Stimulated activated CD8-positive, alpha-beta memory T cell treated with anti-CD3 and anti-CD28 coated beads, Interleukin-7, amount 100 ng/mL, for 4 hours (primary cell): Measurements from ENCODE around the gene UBE2E2.

Experiments used
- DNase-seq, 2 donors: peaks; one replicate each; pipeline ENCODE4 v3.0.0-alpha.2; 2020; ENCODE audit warnings: low read depth in 2 of 2

The UBE2E2 gene

DNA sequence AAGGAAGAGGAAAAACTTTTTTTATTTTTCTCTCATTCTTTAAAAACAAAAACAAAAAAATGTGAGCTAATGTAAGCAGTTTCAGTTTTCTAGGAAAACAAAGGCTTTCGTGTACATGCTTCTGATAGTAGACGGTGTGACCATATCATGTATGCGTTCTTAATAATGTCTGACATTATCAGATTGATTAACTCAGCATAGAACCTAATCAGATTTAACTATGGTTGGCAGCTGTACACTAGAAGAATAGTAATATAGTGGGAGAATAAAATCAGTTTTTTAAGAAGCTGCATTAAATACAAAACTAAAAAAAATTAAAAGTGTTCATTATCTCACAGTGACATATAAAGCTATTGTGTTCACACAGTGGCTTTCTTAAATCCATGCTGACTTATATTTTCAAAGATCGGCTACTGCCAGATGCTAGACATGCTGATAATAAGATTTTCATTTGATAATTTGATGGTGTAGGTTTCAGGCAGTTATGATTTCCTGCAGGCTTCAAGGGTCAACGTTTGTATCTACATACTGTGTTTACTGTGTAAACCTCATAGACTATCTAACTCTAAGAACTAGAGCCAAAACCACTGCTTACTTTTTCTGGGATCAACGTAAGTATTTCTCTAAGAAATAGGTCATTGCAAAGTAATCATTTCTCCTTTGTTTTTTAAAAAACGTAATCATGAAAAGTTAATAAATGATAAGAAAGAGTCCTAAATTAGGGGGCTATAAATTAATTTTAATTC is 74.0 kb downstream of the UBE2E2 start:
- no peak for DNase-seq

DNA sequence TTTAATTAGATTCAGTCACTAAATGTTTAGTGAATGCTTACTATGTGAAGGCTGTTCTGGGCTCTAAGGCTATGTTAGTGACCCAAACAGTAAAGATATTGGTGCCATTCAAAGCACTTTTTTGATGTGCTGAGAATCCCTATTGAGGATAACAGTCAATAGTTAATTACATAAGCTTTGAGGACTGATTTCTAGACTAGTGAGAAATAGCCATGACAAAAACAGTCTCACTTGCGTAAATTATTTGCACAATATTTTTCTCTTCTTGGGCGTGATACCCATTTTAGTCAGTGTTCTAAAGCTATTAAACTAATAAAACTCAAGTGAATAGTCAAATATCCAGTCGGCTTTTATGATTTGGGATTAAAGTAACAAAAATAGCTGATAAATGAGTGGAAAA is 74.6 kb downstream of the UBE2E2 start:
- no peak for DNase-seq

DNA sequence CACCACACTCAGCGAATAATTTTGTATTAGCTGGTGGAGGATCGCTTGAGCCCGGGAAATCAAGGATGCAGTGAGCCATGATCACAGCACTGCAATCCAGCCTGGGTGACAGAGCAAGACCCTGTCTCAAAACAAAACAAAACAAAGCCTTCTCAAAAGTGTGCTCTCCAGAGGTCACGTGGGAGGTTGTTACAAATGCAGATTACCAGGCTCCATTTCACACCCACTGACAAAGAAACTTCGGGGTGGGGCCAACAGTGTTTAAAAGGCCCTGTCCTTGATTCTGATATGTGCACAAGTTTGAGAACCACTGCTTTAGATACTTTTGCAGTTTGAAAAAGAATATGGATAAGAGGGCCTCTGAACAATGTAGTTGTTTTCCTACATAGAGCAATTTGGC is 80.5 kb downstream of the UBE2E2 start:
- DNase-seq = no peak

DNA sequence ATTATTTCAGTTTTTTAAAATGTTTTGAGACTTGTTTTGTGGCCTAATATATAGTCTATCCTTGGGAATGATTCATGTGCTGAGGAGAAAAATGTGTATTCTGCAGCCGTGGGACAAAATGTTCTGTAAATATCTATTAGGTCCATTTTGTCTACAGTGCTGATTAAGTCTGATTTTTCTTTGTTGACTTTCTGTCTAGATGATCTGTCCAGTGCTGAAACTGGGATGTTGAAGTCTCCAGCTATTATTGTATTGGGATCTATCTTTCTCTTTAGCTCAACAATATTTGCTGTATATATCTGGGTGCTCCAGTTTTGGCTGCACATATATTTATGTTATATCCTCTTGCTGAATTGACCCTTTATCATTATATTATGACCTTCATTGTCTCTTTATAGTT is 85.2 kb downstream of the UBE2E2 start:
- DNase-seq = no peak

DNA sequence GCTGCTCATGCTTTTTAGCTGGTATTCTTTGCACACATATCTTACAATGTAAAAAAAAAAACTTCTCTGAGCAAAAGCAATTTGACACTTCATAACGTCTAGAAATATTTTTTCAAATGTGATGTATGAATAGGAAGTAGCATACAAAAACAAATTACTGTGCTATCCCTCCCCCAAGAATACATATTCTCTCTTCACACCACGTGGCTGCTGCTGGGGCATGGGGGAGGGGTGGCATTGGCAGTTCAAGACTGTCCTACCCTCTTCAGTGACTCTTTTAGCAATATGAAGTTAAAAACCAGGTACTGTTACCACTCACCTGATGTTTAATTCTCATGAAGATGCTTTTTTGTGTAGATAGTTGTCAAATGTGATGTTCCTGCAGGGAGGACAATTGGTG is 85.6 kb downstream of the UBE2E2 start:
- DNase-seq = no peak

DNA sequence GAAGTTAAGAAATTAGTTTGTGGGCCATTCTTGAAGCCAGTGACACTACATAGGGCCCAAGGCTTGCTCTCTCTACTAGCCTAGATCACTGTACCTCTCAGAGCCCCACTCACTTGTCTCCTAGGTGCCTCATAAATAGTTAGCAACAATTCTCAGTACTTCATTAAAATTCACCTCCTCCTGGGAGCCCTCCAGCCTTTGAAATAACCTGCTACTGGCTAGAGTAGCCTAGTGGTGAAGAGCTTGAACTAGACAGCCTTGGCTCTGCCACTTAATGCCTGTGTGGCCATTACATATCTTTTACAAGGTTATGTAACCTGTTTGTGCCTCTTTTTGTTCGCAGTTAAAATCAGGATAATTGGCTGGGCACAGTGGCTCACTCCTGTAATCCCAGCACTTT is 89.3 kb downstream of the UBE2E2 start:
- no peak for DNase-seq

DNA sequence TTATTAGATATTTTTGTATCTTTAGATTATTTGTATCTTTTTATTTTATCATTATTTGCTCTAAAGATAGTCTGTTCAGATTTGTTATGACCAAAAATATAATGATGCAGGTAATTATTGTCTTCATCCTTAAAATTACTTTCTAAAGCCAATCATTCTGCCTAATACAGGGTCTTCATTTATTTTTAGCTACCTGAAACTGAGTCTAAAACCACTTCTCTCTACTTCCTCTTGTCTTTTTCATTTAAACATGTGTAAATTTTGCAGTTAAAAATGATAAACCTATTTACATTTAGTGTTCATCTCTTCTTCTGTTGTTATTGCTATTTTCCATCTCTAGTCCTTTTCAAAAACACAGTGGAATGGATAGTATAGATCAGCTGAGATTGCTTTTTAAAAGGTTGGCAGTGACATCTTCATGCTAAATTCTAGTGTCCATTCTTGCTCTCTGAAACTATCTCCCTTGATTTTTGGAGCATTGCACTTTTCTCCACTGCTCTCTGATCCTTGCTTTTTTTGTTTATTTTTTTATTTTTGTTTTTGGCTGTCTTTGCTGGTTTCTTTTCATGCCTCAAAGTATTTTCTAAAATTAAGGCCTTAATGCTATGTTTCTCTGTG is 91.8 kb downstream of the UBE2E2 start:
- no peak for DNase-seq

DNA sequence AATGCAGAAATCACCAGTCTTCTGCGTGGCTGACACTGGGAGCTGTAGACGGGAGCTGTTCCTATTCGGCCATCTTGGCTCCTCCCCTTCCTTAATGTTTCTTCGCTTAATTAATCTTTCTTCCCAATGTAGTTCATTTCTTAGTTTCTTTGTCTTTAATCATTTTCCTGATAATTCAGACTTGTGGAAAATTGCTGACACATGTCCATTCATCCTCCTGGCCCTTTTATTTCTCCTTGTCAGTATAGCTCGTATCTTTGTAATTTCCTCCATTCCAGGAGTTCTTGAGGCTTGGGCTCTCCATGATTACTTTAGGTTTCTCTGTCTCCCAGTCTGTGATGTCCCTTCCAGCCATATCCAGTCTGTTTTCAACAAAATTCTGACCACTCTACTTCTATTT is 98.7 kb downstream of the UBE2E2 start:
- DNase-seq = no peak

DNA sequence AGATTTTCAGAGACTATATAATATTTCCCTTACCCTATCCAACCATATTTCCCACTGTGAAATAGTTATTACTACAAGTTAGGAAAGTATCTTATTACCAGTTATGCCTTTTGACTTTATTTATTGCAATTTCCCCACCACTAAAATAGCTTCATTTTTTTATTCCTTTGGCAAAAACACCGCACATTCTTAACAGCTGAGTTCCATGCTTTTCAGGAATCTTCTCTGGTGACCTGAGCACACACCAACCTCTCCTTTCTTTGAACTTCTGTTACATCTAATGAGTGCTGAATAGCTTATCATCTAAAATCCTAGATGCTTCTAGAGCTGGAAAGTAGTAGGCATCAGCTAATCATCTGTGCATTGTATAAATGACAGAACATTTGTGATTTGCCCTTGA is 99.1 kb downstream of the UBE2E2 start:
- DNase-seq = no peak

DNA sequence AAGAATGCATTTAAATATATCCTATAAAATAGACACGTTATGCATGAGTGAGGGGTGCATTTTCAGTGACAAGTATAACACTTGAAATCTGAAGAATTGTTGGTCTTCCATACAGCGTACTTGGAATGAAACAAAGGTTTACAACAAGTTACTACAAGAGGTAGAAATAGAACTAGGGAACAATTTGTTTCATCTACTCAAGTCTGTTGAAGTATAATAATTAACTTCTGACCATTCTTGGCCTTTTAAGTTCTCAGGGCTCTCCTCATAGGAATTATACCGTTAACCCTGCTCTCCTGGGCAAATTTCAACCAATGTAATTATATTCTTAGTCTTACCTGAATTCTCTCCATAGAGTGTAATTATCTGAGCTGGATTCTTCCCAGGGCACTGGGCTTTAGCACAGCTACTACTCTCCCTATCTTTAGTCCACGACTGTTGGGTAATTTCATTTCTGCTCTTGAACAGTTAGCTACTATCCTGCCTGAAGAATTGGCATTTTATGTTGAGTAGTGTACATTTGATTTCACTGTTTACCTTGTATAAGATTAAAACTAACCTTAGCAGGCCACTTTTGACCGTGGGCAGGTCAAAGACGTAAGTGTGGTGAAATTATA is 100.6 kb downstream of the UBE2E2 start:
- DNase-seq = no peak

DNA sequence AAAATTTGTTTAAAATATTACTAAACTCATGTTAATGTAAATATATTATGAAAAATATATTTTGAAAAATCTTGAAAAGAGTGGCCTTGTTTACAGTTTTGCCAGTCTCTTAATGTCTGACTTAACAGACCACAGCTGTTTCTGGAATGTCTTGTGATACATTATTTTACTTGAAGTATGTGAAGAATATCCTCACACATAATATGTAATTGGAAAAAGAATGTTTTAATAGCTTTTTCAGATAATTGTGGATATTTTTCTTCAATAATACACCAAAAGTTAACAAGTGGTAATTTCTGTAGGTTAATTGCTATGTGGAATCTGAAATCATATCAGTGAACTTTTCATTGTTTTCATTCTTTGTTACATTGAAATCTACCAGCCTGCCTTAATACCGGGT is 101.3 kb downstream of the UBE2E2 start:
- no peak for DNase-seq

DNA sequence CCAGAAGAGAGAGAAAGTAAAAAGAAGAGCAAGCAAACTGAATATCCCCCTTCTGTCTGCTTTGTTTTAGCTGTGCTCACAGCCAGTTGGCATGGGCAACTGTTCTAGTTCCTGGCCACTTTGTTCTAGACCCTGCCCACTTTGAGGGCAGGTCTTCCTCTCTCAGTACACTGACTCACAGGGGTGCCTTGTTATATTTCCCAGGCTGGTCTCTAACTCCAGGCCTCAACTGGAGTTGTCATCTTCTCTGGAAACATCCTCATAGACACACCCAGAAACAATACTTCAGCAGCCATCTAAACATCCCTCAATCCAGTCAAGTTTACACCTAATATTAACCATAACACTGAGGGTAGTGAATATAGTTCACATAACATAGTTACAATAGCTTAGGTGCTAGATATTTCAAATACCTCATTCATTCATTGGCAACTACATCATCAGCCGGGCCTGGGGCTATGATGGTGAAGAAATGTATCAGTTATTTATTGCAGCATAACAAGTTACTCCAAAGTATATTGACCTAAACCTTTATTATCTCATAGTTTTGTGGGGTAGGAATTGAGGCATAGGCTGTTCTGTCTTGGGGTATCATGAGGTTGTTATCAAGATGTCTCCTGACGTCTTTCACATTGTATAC is 106.0 kb downstream of the UBE2E2 start:
- no peak for DNase-seq

DNA sequence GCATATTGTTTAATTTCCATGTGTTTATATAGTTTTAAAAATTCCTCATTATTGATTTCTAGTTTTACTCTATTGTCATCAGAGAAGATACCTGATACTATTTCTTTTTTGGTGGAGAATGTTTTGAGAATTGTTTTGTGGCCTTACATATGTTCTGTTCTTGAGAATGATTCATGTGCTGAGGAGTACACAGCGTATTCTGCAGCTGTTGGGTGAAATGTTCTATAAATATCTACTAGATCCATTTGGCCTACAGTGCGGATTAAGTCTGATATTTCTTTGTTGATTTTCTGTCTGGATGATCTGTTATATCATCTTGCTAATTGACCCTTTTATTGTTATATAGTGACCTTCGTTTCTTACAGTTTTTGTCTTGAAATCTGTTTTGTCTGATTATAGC is 109.7 kb downstream of the UBE2E2 start:
- no peak for DNase-seq

DNA sequence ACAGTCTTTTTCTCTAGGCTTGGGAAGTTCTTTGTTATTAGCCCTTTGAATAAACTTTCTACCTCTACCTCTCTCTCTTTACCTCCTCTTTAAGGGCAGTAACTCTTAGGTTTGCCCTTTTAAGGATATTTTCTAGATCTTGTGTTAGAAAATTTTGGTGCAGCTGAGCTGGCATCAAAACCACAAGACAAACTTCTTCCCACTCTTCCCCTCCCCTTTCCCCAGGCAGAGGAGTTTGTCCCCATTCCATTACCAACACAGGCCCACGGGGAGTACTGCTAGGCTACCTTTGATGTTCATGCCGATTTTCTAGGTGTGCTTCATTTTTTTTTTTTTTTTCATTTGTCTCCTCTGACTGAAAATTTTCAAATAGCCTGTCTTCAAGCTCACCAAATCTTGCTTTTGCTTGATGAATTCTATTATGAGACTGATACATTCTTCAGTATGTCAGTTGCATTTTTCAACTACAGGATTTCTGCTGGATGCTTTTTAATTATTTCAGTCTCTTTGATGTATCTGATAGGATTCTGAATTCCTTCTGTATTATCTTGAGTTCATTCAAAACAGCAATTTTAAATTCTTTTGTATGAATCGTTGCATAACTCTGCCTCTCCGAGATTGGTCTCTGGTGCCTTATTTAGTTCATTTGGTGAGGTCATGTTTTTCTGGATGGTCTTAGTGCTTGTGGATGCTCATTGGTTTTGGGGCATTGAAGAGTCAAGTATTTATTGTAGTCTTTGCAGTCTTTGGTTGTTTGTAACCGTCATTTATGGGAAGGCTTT is 112.0 kb downstream of the UBE2E2 start:
- DNase-seq = no peak

DNA sequence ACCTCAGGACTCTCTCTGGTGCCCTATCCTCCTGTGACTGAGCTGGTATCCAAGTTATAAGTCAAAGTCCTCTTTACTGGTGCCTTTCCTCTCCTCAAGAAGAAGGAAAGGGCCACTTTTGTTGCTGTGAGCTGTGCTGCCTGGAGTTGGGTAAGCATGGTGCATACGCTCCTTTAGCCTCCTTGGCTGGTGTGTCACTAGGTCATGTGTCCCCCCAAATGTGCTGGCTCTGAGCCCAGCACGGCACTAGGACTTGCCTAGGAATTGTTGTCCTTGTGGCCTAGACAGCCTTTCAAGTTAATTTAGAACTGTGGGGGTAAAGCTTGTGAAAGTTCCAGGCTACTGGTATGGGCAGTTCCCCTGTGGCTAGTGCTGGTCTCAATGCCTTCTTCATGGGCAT is 113.8 kb downstream of the UBE2E2 start:
- no peak for DNase-seq

DNA sequence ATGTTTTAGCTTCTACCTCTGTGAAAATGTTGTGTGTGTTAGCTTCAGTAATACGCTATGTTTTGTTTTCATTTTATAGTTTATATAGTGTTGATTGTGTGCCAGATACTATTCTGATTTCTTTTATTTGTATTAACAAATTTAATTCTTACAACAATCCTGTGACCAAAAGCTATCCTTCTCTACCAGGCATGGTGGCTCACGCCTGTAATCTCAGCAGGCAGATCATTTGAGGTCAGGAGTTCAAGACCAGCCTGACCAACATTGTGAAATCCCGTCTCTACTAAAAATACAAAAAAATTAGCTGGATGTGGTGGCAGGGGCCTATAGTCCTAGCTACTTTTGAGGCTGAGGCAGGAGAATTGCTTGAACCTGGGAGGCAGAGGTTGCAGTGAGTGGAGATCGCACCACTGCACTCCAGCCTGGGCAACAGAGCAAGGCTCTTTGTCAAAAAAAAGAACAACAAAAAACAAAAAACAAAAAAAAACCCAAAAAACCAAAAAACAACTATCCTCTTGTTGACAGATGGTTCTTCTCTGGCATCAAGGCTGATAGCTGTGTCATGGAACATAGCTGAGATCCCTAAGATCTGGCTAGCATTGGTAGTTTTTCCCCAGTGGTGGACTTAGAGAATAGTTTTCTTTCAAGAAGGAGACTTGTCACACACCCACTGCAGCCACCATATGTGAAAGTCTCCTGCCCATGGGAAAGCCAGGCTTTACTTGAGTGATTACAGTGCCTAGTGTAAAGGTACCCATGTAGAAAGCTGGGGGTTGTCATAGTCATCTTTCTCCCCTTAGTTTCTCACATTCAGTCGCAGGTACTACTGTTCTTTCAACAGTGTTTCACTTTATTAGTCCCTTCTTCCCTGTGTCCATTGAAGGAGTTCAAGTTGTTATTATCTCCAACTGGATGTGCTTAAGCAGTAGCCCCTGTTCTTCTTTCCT is 116.5 kb downstream of the UBE2E2 start:
- DNase-seq = no peak

DNA sequence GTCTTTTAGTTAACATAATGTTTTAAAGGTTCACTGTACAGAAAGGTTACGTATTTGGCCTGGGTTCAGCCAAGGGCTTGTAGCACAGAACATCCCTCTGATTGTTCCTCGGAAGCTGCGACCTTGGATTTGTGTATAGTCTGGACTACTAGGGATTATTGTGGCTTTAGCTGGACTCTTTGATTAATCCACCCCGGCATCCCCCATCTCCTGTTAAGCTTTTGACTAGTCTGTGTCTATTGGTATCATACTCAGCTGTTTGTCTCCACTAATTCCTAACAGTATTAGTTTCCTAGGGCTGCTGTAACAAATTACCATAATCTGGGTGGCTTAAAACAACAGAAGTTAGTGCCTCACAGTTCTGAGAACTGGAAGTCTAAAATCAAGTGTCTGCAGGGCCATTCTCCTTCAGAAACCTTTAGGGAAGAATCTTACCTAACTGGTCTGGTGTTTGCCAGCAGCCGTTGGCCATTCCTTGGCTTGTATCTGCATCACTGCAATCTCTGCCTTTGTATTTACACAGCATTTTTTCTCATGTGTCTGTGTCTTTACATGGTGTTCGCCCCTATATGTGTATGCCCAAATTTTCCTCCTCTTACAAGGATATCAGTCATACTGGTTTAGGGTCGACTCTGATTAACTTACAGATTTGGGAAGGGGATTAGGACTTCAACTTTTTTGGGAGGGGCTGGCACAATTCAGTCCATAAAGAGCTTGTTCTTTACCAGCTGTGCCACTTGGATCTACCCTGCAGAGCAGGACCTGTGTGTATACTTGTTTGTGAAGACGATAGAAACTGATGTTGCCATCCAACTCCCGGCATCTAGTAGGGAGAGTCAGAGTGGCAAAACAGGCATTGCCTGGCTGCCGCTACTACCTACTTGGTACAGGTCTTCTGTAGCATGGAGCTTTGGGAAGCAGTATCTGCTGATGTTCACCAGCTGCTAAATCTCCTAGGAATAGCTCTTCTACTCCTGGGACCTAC is 117.8 kb downstream of the UBE2E2 start:
- no peak for DNase-seq

DNA sequence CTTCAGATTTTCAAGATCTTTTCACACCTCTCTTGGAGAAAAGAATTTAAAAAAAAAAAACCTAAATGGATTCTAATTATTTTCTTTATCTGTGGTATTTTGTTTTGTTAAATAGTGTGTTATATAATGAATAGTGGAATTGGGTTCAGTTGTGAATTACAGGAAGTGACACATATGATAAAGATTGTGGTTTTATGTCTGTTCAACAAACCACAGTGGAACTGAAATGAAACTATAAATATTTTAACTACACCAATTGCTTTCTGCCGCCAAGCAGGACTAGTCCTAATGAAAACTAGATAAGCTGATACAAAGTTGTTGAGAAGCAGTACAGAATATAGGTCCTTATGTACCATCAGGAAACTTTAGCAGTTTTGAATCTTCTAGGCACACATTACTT is 121.6 kb downstream of the UBE2E2 start:
- no peak for DNase-seq

DNA sequence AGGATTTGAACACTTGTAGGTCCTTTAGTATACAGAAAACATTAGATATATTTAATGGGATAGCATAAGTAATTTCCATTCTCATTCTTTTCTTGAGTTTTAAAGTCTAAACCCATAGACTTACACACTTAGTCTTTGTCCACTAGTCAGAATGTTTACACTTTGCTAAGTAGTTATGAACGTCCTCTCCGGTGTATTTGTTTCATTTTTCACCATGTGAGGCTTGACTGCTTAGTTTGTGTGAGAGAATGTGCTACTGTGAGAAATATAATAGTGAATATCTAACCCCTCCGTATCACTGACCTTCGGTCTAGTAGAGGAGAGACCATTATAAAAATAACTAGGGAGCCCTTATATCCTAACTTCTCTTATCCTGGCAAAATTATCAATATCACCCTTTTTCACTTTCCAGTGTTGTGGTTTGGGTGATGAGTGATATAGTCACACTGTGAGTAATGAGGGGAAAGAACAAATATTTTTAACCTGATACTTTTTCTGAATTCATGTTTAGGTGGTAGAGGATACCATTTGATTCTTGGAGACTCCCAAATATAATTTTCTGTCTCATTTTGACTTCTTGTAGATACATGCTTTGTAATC is 122.4 kb downstream of the UBE2E2 start:
- no peak for DNase-seq
